ENCODE results near the gene C2CD2L. TPM values are rescaled to one million over a fixed set of nuclear protein-coding genes. Genes with fewer than 3 reads are reported as not detected.

Gene C2CD2L
- total RNA-seq, 2 experiments from 2014 or later, result 10.6 to 19.0 TPM

- Histone ChIP-seq H3K9me3 (ENCODE audit: low read length) (no peaks in the 10 kb centered on the region), H3K79me2 (ENCODE audit: insufficient read depth, low read depth, low read length) (no peaks in the 10 kb centered on the region), H3K9me2 (ENCODE audit: insufficient read depth, low read length) (no peaks in the 10 kb centered on the region), H3K4me1 (ENCODE audit: insufficient read depth, low read length, poor library complexity, severe bottlenecking) (no peaks in the 10 kb centered on the region), H3K4me3 (ENCODE audit: low read depth, low read length, poor library complexity, severe bottlenecking) (no peak overlapping the region), H3K4me2 (ENCODE audit: low read length) (no peak overlapping the region), H3K36me3 (ENCODE audit: insufficient read depth, low read length) (peaks cover 72% of the 10 kb centered on the region), H2AFZ (ENCODE audit: low read length) (no peak overlapping the region), H4K20me1 (ENCODE audit: insufficient read depth, low read length) (no peaks in the 10 kb centered on the region), H3K27ac (ENCODE audit: low read depth, low read length, poor library complexity, severe bottlenecking) (no peak overlapping the region)
- TF ChIP-seq CTCF (conservative IDR thresholded peaks at IDR 0.05; ENCODE audit: low read length) (no peak), EZH2phosphoT487 (IDR thresholded peaks at IDR 0.05; ENCODE audit: borderline replicate concordance, low read depth, low read length) (no peak)
- DNase-seq (ENCODE audit: low spot score), result no peak
- intact Hi-C loops (cut with micrococcal nuclease; ENCODE audit: unreplicated experiment), result no loop called here
- ChIA-PET POLR2A (interaction anchor here (1.0 kb wide), 1 partner anchor 24 kb away, joined by 5 read pairs; no protein-coding TSS in a partner anchor), CTCF (ENCODE audit: unreplicated experiment) (no interaction called here)
- no TSS peak for BruUV-seq (replicated peaks)
These were observed 28.3 kb upstream of the C2CD2L start for GRCh38 chr11:119078675-119079420.

- intact Hi-C loops (cut with micrococcal nuclease; ENCODE audit: unreplicated experiment), result no loop called here
- ChIA-PET POLR2A (interaction anchor here (0.7 to 1.7 kb wide), 2 partner anchors 12 to 67 kb away, joined by 3 to 5 read pairs; no protein-coding TSS in a partner anchor), CTCF (ENCODE audit: unreplicated experiment) (no interaction called here)
- no peaks in the 10 kb centered on the region for H4K20me1 ChIP-seq (ENCODE audit: insufficient read depth, low read length)
- H3K79me2 ChIP-seq (ENCODE audit: insufficient read depth, low read depth, low read length), result peaks cover 12% of the 10 kb centered on the region; the same call in 1 of the 2 replicates
- no peak overlapping the region for H3K4me3 ChIP-seq (ENCODE audit: low read depth, low read length, poor library complexity, severe bottlenecking)
- H3K4me1 ChIP-seq (ENCODE audit: insufficient read depth, low read length, poor library complexity, severe bottlenecking), result peaks cover 12% of the 10 kb centered on the region
- H3K9me2 ChIP-seq (ENCODE audit: insufficient read depth, low read length), result no peaks in the 10 kb centered on the region
- no peak for TF ChIP-seq CTCF (conservative IDR thresholded peaks at IDR 0.05; ENCODE audit: low read length)
- no peak for TF ChIP-seq EZH2phosphoT487 (IDR thresholded peaks at IDR 0.05; ENCODE audit: borderline replicate concordance, low read depth, low read length)
- H3K27ac ChIP-seq (ENCODE audit: low read depth, low read length, poor library complexity, severe bottlenecking), result no peak overlapping the region
- H2AFZ ChIP-seq (ENCODE audit: low read length), result no peak overlapping the region
- H3K36me3 ChIP-seq (ENCODE audit: insufficient read depth, low read length), result peaks cover 58% of the 10 kb centered on the region
- no TSS peak for BruUV-seq (replicated peaks)
- H3K4me2 ChIP-seq (ENCODE audit: low read length), result no peak overlapping the region
- no peak for DNase-seq (ENCODE audit: low spot score)
- H3K9me3 ChIP-seq (ENCODE audit: low read length), result no peaks in the 10 kb centered on the region
These were observed 25.4 kb upstream of the C2CD2L start for GRCh38 chr11:119081682-119082260.
